Fibroblast of lung (primary cell): ENCODE data around the gene CDKN3. TPM values are rescaled to one million over a fixed set of nuclear protein-coding genes. Genes with fewer than 3 reads are reported as not detected.
A peak's percentile ranks its signal among the peaks of the same experiment; 100 is the strongest.
"Not testable (repeated sequence)": the region's sequence is repeated elsewhere in the genome, so short reads cannot be mapped to it uniquely, and the experiment has no call there.

Source experiments
- DNase-seq, 2 donors: peaks; one replicate each; pipeline versions ENCODE4 v3.0.0 to v3.0.0-alpha.2; 2010; ENCODE audit warnings: low read depth in 2 of 2
- H2AFZ ChIP-seq: 2 replicates; pipeline ENCODE4 v1.5.1; 2012; ENCODE audit warnings: low read length, control low read depth, inconsistent platforms
- H3K27ac ChIP-seq: 2 replicates; pipeline ENCODE4 v1.5.1; 2011; ENCODE audit warnings: low read length, control low read depth; ENCODE audit not compliant: insufficient read depth
- H3K27me3 ChIP-seq: 2 replicates; pipeline ENCODE4 v1.5.1; 2011; ENCODE audit warnings: mild to moderate bottlenecking, low read length; ENCODE audit not compliant: control insufficient read depth, insufficient read depth
- H3K36me3 ChIP-seq: 2 replicates; pipeline ENCODE4 v1.5.1; 2011; ENCODE audit warnings: low read length; ENCODE audit not compliant: control insufficient read depth, insufficient read depth
- H3K4me1 ChIP-seq: 2 replicates; pipeline ENCODE4 v1.5.1; 2011; ENCODE audit warnings: low read length; ENCODE audit not compliant: control insufficient read depth, insufficient read depth; ENCODE audit errors: extremely low read depth
- H3K4me2 ChIP-seq: 2 replicates; pipeline ENCODE4 v1.5.1; 2011; ENCODE audit warnings: low read length, control low read depth; ENCODE audit not compliant: insufficient read depth; ENCODE audit errors: extremely low read depth
- H3K4me3 ChIP-seq, 4 experiments: fragments of 200-600 bp in 1 of 4; sonication (generic) in 1 of 4; replicated peaks in 1 of 4; 2 replicates each; pipeline ENCODE4 v1.5.1; 2011 to 2016; ENCODE audit warnings: low read length in 4 of 4, low read depth in 3 of 4, mild to moderate bottlenecking in 3 of 4, control low read depth in 2 of 4, inconsistent platforms in 1 of 4, mixed read lengths in 1 of 4; ENCODE audit not compliant: insufficient read depth in 1 of 4; ENCODE audit errors: control extremely low read depth in 1 of 4
- H3K79me2 ChIP-seq: 2 replicates; pipeline ENCODE4 v1.5.1; 2012; ENCODE audit warnings: mild to moderate bottlenecking, low read length, inconsistent platforms; ENCODE audit not compliant: control insufficient read depth, insufficient read depth
- H3K9ac ChIP-seq: 2 replicates; pipeline ENCODE4 v1.5.1; 2011; ENCODE audit warnings: mild to moderate bottlenecking, low read length, control low read depth; ENCODE audit not compliant: insufficient read depth
- H3K9me3 ChIP-seq: 2 replicates; pipeline ENCODE4 v1.5.1; 2012; ENCODE audit warnings: low read depth, low read length; ENCODE audit not compliant: control insufficient read depth, insufficient read depth
- H4K20me1 ChIP-seq: 2 replicates; pipeline ENCODE4 v1.5.1; 2011; ENCODE audit warnings: low read length; ENCODE audit not compliant: control insufficient read depth, insufficient read depth; ENCODE audit errors: extremely low read depth
- CTCF ChIP-seq, 2 donors: IDR thresholded peaks in 1 of 2; conservative IDR thresholded peaks in 1 of 2; 1 replicate in 1 of 2; 2 replicates in 1 of 2; pipeline ENCODE4 v1.5.1; 2011 to 2012; ENCODE audit warnings: low read length in 2 of 2, control low read depth in 1 of 2, inconsistent platforms in 1 of 2, low read depth in 1 of 2, mild to moderate bottlenecking in 1 of 2
- EZH2 ChIP-seq: IDR thresholded peaks from 2 replicates; pipeline ENCODE4 v1.5.1; 2012; ENCODE audit warnings: low read length, control low read depth, mild to moderate bottlenecking; ENCODE audit errors: missing control alignments
- polyA plus RNA-seq, 2 donors: library from polyadenylated mRNA; depleted of rRNA in 1 of 2; stranded (reverse) in 1 of 2; unstranded in 1 of 2; fragments of >200 nt; gene quantifications; 2 replicates each; pipeline ENCODE4 v1.2.1, GENCODE V29; 2011 to 2012; ENCODE audit warnings: missing spikeins in 1 of 2
- total RNA-seq: library from RNA; depleted of rRNA; stranded (reverse); fragments of >200 nt; gene quantifications from 2 replicates; pipeline ENCODE4 v1.2.1, GENCODE V29; 2014

CDKN3 gene
- total and polyA plus RNA-seq, 2 donors (not counting 1 experiment from before 2014, with no cell fraction given) = 27.0 to 51.5 TPM

GRCh38 chr14:54427871-54428270 lies 31.1 kb downstream of the CDKN3 start:
- Histone ChIP-seq H3K36me3 (peaks cover 5% of the 10 kb centered on the region), H2AFZ (no peak overlapping the region), H3K4me2 (no peak overlapping the region), H3K4me1 (no peaks in the 10 kb centered on the region), H3K4me3 (no peak overlapping the region), H3K9me3 (no peaks in the 10 kb centered on the region), H4K20me1 (no peaks in the 10 kb centered on the region), H3K27ac (no peak overlapping the region), H3K9ac (no peak overlapping the region), H3K27me3 (no peaks in the 10 kb centered on the region), H3K79me2 (peaks cover 16% of the 10 kb centered on the region)
- TF ChIP-seq CTCF (conservative IDR thresholded peaks at IDR 0.05 in 1 of 2, IDR thresholded peaks at IDR 0.05 in 1 of 2; ENCODE audit: low read depth in 1 of 2, low read length in 2 of 2) (no peak), EZH2 (no peak)
- DNase-seq = no peak

- Histone ChIP-seq H3K4me2 (no peak overlapping the region), H3K4me3 (no peak overlapping the region), H3K9me3 (no peaks in the 10 kb centered on the region), H3K79me2 (peaks cover 22% of the 10 kb centered on the region), H3K27ac (no peak overlapping the region), H3K36me3 (peaks cover 5% of the 10 kb centered on the region), H2AFZ (no peak overlapping the region), H3K27me3 (no peaks in the 10 kb centered on the region), H3K9ac (no peak overlapping the region), H3K4me1 (no peaks in the 10 kb centered on the region), H4K20me1 (no peaks in the 10 kb centered on the region)
- no peak for TF ChIP-seq EZH2
- no peak for TF ChIP-seq CTCF (conservative IDR thresholded peaks at IDR 0.05 in 1 of 2, IDR thresholded peaks at IDR 0.05 in 1 of 2; ENCODE audit: low read depth in 1 of 2, low read length in 2 of 2)
- DNase-seq = no peak
Measured at GRCh38 chr14:54428527-54428926, 31.7 kb downstream of the CDKN3 start.

GRCh38 chr14:54435500-54435981 lies 38.7 kb downstream of the CDKN3 start:
- no peak overlapping the region for H2AFZ ChIP-seq
- H3K27me3 ChIP-seq = no peaks in the 10 kb centered on the region
- H4K20me1 ChIP-seq = no peaks in the 10 kb centered on the region
- peak overlapping the region in 1 of 4 experiments; percentile 9 for H3K4me3 ChIP-seq
- no peaks in the 10 kb centered on the region for H3K4me1 ChIP-seq
- peak overlapping the region; percentile 1 for H3K27ac ChIP-seq
- H3K4me2 ChIP-seq = no peak overlapping the region
- no peaks in the 10 kb centered on the region for H3K9me3 ChIP-seq
- H3K9ac ChIP-seq = no peak overlapping the region
- DNase-seq = peak; percentile 57 to 89
- TF ChIP-seq EZH2 = no peak
- TF ChIP-seq CTCF (conservative IDR thresholded peaks at IDR 0.05 in 1 of 2, IDR thresholded peaks at IDR 0.05 in 1 of 2; ENCODE audit: low read depth in 1 of 2, low read length in 2 of 2) = no peak
- H3K79me2 ChIP-seq = peaks cover 86% of the 10 kb centered on the region
- H3K36me3 ChIP-seq = peaks cover 1% of the 10 kb centered on the region

- H3K36me3 ChIP-seq, H3K4me1 ChIP-seq, H3K9me3 ChIP-seq, H4K20me1 ChIP-seq, H3K9ac ChIP-seq, H2AFZ ChIP-seq, DNase-seq, H3K27ac ChIP-seq, H3K4me2 ChIP-seq, H3K4me3 ChIP-seq, H3K27me3 ChIP-seq: not testable (repeated sequence)
- H3K79me2 ChIP-seq = peaks cover 76% of the 10 kb centered on the region
Measured at GRCh38 chr14:54437954-54438353, 41.1 kb downstream of the CDKN3 start.
